Naive thymus-derived CD8-positive, alpha-beta T cell (primary cell): ENCODE data around the gene OR4M1. TPM values are rescaled to one million over a fixed set of nuclear protein-coding genes. Genes with fewer than 3 reads are reported as not detected.
"Not testable (repeated sequence)": the region's sequence is repeated elsewhere in the genome, so short reads cannot be mapped to it uniquely, and the experiment has no call there.

Source experiments
- ATAC-seq, 2 donors: fragments of 150-1000 bp; cut with Tn5 transposase in 1 of 2; sonication (Bioruptor Pico), chemical (Tn5 transposase) in 1 of 2; 1 replicate in 1 of 2; 2 replicates in 1 of 2; pipeline ENCODE4 v1.10.0; 2021; ENCODE audit warnings: mild to moderate bottlenecking in 2 of 2, moderate library complexity in 2 of 2
- POLR2A ChIA-PET: fragments of 350-600 bp; sonication (Branson Sonifier 250); formaldehyde crosslinking; loops from one replicate; lab custom pipeline; 2021; ENCODE audit warnings: antibody characterized with exemption; lab: Charles Lee
- DNase-seq, 10 donors: peaks; one replicate each; pipeline versions ENCODE4 v3.0.0 to v3.0.0-alpha.2; 2020 to 2022
- H3K27ac Mint-ChIP-seq, 10 donors: one replicate each; pipeline ENCODE4 v1.8.0; 2020 to 2022; ENCODE audit warnings: mild to moderate bottlenecking in 10 of 10, mixed read lengths in 10 of 10, moderate library complexity in 4 of 10, inconsistent platforms in 1 of 10
- H3K27me3 Mint-ChIP-seq, 5 donors: one replicate each; pipeline ENCODE4 v1.8.0; 2021 to 2022; ENCODE audit warnings: mixed read lengths in 5 of 5
- H3K36me3 Mint-ChIP-seq, 3 donors: one replicate each; pipeline ENCODE4 v1.8.0; 2020 to 2022; ENCODE audit warnings: mixed read lengths in 3 of 3, mild to moderate bottlenecking in 2 of 3, inconsistent platforms in 1 of 3
- H3K4me1 Mint-ChIP-seq, 4 donors: one replicate each; pipeline ENCODE4 v1.8.0; 2021 to 2022; ENCODE audit warnings: mixed read lengths in 4 of 4
- H3K4me3 Mint-ChIP-seq, 10 donors: one replicate each; pipeline ENCODE4 v1.8.0; 2020 to 2022; ENCODE audit warnings: mild to moderate bottlenecking in 10 of 10, mixed read lengths in 10 of 10, moderate library complexity in 6 of 10, inconsistent platforms in 1 of 10
- H3K9me3 Mint-ChIP-seq, 9 donors: one replicate each; pipeline ENCODE4 v1.8.0; 2020 to 2022; ENCODE audit warnings: mixed read lengths in 9 of 9, mild to moderate bottlenecking in 3 of 9, inconsistent platforms in 1 of 9, moderate library complexity in 1 of 9
- polyA plus RNA-seq, 3 donors: library from polyadenylated mRNA; unstranded; fragments of 300-500 nt; fragmentation: Illumina TruSeq; gene quantifications; one replicate each; pipeline ENCODE4 v1.2.3, GENCODE V29; 2021
- total RNA-seq, 8 experiments: library from RNA in 2 of 8; stranded (reverse) in 2 of 8; gene quantifications; one replicate each; pipeline ENCODE4 v1.2.3 and lab custom pipeline; 2021 to 2026

OR4M1 gene, protein sequence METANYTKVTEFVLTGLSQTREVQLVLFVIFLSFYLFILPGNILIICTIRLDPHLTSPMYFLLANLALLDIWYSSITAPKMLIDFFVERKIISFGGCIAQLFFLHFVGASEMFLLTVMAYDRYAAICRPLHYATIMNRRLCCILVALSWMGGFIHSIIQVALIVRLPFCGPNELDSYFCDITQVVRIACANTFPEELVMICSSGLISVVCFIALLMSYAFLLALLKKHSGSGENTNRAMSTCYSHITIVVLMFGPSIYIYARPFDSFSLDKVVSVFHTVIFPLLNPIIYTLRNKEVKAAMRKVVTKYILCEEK
- total RNA-seq (not detected), polyA plus RNA-seq (not detected), total RNA-seq (lab: John Stamatoyannopoulos, UW) (0 to 0.17 (median 0) reads per million in 6 experiments)

DNA sequence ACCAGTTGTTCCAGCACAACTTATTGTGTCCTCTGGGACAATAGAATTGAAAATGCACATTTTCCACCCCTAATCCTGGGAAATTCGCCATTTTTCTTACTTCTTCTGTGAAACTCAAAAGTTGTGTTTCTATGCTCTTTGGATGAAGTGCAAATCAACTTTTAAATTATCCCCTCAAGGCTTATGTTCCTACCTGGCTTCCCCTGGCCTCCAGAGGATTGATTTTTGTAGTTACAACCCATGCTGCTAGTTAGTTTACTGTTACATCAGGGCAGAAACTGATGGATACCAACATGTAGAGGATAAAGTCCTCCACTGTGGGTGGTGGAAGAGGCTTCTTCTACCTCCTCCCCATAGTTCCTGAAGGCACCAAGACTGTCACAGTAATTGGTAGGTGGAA is at the start of gene OR4M1:
TSS of gene OR4M1 (plus strand) at position 301 of the 400 bp plus-strand sequence. CDS start 6,819 bp downstream, outside the sequence.
- Mint-ChIP-seq H3K9me3 (peaks cover 0 to 27% (median 13%) of the 10 kb centered on the region in 9 donors), H3K27me3 (peaks cover 0 to 28% (median 2%) of the 10 kb centered on the region in 5 donors)
- H3K4me3 Mint-ChIP-seq, H3K27ac Mint-ChIP-seq, ATAC-seq, H3K4me1 Mint-ChIP-seq, DNase-seq, H3K36me3 Mint-ChIP-seq, POLR2A ChIA-PET: not testable (repeated sequence)

DNA sequence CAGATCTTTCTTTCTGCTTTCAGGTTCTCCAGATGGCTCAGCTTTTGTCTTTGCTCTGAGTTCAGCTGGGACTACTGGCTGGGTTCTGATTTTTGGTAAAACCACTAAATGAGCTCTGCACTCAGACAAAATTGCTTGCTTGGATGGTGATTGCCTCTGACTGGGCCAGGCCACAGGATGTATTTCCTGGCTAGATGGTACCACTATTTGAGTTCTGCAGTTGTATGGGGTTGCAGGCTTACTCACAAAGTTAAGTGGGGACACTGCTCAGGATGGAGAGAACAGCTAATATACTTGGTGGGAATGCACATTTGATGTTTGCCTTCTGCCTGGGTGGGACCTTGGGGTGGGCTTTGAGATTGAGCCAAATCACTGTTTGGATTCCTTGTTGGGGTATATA is 43.9 kb upstream of the OR4M1 start:
- Mint-ChIP-seq H3K4me3 (no peak overlapping the region), H3K4me1 (no peaks in the 10 kb centered on the region), H3K27ac (no peak overlapping the region), H3K9me3 (peaks cover 0 to 27% (median 5%) of the 10 kb centered on the region in 9 donors), H3K36me3 (peaks cover 0 to 4% (median 0%) of the 10 kb centered on the region in 3 donors), H3K27me3 (no peaks in the 10 kb centered on the region)
- ATAC-seq, result no peak
- POLR2A ChIA-PET, result no interaction called here
- no peak for DNase-seq

GRCh38 chr14:19729763-19730162 is 43.5 kb upstream of the OR4M1 start:
- no peak overlapping the region for H3K27ac Mint-ChIP-seq

DNA sequence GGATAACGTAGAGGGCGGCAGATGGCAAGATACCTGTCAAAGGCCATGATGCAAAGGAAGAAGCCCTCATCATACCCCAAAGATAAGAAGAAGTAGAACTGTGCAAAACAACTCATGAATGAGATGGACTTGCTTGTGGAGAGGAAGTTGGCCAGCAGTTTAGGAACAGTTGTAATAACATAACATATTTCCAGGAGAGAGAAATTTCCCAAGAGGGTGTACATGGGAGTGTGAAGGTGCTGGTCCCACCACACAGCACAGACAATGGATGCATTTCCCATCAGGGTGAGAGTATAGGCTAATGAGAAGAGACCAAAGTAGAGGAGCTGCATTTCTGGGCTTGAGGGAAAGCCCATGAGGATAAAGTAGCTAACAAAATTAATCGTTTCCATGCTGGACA is 39.4 kb upstream of the OR4M1 start:
- H3K36me3 Mint-ChIP-seq, DNase-seq, POLR2A ChIA-PET, H3K4me1 Mint-ChIP-seq, H3K27ac Mint-ChIP-seq, H3K27me3 Mint-ChIP-seq, H3K4me3 Mint-ChIP-seq: not testable (repeated sequence)
- ATAC-seq, result peak in 1 of 2 donors; percentile 20
- peaks cover 0 to 22% (median 8%) of the 10 kb centered on the region in 9 donors for H3K9me3 Mint-ChIP-seq

More at GRCh38 chr14:19729763-19730162, 43.5 kb upstream of the OR4M1 start:
- no peak for DNase-seq
- ATAC-seq, result no peak
- Mint-ChIP-seq H3K27me3 (no peaks in the 10 kb centered on the region), H3K9me3 (peaks cover 0 to 27% (median 5%) of the 10 kb centered on the region in 9 donors), H3K4me1 (no peaks in the 10 kb centered on the region), H3K36me3 (peaks cover 0 to 4% (median 0%) of the 10 kb centered on the region in 3 donors), H3K4me3 (no peak overlapping the region)
- POLR2A ChIA-PET, result no interaction called here

DNA sequence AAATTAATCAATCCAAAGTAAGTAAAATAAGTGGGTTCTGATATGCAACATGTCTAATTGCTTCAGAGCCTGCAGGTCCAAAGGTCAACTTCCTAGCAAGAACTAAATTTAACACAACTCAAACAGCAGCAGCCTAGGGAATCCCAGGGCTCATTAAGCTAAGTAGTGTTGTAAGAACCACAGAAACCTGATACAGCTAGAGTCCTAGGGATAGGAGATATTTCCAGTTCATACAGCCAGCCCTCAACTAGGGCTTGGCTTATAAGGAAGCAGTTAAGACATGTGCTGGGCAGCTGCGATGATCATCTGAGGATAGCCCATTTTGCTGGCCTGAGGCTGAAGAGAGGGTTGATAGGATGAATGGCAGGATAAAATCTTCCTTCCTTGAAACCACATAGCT is 30.0 kb upstream of the OR4M1 start, which contains the start of gene OR4Q3:
TSS of gene OR4Q3 (plus strand) at position 316 of the 400 bp plus-strand sequence.
- Mint-ChIP-seq H3K27me3 (peaks cover 0 to 33% (median 8%) of the 10 kb centered on the region in 5 donors), H3K4me3 (no peak within 1 kb of the TSS), H3K4me1 (no peaks in the 10 kb centered on the region), H3K9me3 (peaks cover 0 to 20% (median 9%) of the 10 kb centered on the region in 9 donors), H3K27ac (no peak within 1 kb of the TSS), H3K36me3 (peaks cover 0 to 3% (median 0%) of the 10 kb centered on the region in 3 donors)
- DNase-seq (no peak), ATAC-seq (no peak)
- POLR2A ChIA-PET, result no interaction called here

GRCh38 chr14:19752316-19752715 is 21.0 kb upstream of the OR4M1 start:
- POLR2A ChIA-PET, result interaction anchor here (0.7 kb wide), 1 partner anchor 35 kb away, joined by 3 read pairs; no protein-coding TSS in a partner anchor
- DNase-seq, H3K4me1 Mint-ChIP-seq, H3K4me3 Mint-ChIP-seq, ATAC-seq, H3K9me3 Mint-ChIP-seq, H3K27ac Mint-ChIP-seq, H3K36me3 Mint-ChIP-seq: not testable (repeated sequence)
- H3K27me3 Mint-ChIP-seq, result peaks cover 0 to 23% (median 2%) of the 10 kb centered on the region in 5 donors

DNA sequence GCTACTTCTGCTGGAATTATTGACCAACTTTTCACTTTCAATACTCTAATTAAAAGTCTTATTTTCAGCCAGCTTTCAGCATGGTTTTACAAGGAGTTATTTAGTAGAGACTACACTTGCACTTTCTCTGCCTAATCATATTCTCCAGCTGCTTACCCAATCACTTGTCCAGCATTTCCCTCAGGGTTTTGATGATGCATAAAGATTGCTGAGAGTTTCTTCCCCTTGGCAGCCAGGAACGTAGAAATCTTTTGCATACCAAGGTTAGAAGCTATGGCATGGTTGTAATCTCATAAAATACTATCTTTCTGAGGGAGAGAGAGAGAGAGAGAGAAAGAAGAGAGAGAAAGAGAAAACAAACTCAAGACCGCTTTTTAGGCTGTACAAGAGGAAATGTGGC is 19.1 kb upstream of the OR4M1 start:
- ATAC-seq (no peak), DNase-seq (no peak)
- no peak overlapping the region for H3K27ac Mint-ChIP-seq
- H3K4me1 Mint-ChIP-seq, result no peaks in the 10 kb centered on the region
- H3K4me3 Mint-ChIP-seq, result no peak overlapping the region
- H3K27me3 Mint-ChIP-seq, result peaks cover 0 to 22% (median 2%) of the 10 kb centered on the region in 5 donors
- H3K36me3 Mint-ChIP-seq, result no peaks in the 10 kb centered on the region
- peaks cover 0 to 2% (median 0%) of the 10 kb centered on the region in 9 donors for H3K9me3 Mint-ChIP-seq
- POLR2A ChIA-PET, result no interaction called here

- peak in 1 of 2 donors; percentile 27 for ATAC-seq
- H3K36me3 Mint-ChIP-seq, POLR2A ChIA-PET, H3K4me1 Mint-ChIP-seq, H3K27ac Mint-ChIP-seq, DNase-seq, H3K4me3 Mint-ChIP-seq: not testable (repeated sequence)
- Mint-ChIP-seq H3K27me3 (peaks cover 0 to 28% (median 2%) of the 10 kb centered on the region in 5 donors), H3K9me3 (peaks cover 0 to 27% (median 13%) of the 10 kb centered on the region in 9 donors)
These were observed 1.8 kb upstream of the OR4M1 start for GRCh38 chr14:19771491-19771890.

GRCh38 chr14:19771895-19772430 is 1.3 kb upstream of the OR4M1 start:
- ATAC-seq, result no peak

DNA sequence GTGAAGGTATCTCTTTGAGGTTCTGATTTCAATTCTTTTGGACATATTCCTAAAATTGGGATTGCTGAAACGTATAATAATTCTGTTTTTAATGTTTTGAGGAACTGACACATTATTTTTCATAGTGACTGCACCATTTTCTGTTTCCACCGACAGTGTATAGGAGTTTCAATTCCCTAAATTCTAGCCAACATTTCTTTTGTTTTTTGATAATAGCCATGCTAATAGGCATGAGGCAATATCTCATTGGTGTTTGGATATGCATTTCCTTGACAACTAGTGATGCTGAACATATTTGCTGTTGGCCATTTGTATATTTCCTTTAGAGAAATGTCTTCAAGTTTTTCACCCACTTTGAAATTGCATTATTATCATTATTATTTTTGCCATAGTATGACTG is 850 bp upstream of the OR4M1 start:
- H3K27ac Mint-ChIP-seq, H3K4me1 Mint-ChIP-seq, ATAC-seq, POLR2A ChIA-PET, DNase-seq, H3K36me3 Mint-ChIP-seq, H3K4me3 Mint-ChIP-seq: not testable (repeated sequence)
- H3K9me3 Mint-ChIP-seq, result peaks cover 0 to 27% (median 13%) of the 10 kb centered on the region in 9 donors
- peaks cover 0 to 28% (median 2%) of the 10 kb centered on the region in 5 donors for H3K27me3 Mint-ChIP-seq

More at GRCh38 chr14:19771895-19772430, 1.3 kb upstream of the OR4M1 start:
- Mint-ChIP-seq H3K4me1 (no peaks in the 10 kb centered on the region), H3K27me3 (peaks cover 0 to 28% (median 2%) of the 10 kb centered on the region in 5 donors), H3K4me3 (no peak overlapping the region), H3K27ac (no peak overlapping the region), H3K9me3 (peaks cover 0 to 27% (median 13%) of the 10 kb centered on the region in 9 donors), H3K36me3 (peaks cover 0 to 4% (median 0%) of the 10 kb centered on the region in 3 donors)
- DNase-seq, result no peak
- POLR2A ChIA-PET, result no interaction called here

DNA sequence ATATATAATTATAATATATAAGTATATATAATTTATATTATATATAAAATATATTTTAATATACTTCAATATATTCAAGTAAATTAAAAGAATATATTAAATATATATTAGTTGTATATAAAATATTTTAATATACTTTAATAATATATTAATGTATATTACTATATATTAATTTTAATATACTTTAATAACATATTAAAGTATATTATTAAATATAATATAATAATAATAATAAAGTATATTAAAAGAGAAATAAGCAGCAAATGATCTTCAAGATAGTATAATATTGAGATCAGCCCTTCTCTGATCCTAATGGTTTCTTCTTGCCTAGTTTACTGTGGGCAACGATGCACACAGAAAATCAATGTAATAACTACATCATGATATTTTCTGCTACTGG is 2.3 kb downstream of the OR4M1 start:
- H3K36me3 Mint-ChIP-seq, result peaks cover 0 to 4% (median 0%) of the 10 kb centered on the region in 3 donors
- POLR2A ChIA-PET, result no interaction called here
- no peak overlapping the region for H3K27ac Mint-ChIP-seq
- peaks cover 0 to 28% (median 2%) of the 10 kb centered on the region in 5 donors for H3K27me3 Mint-ChIP-seq
- H3K9me3 Mint-ChIP-seq, result peaks cover 0 to 22% (median 13%) of the 10 kb centered on the region in 9 donors
- ATAC-seq (no peak), DNase-seq (no peak)
- H3K4me1 Mint-ChIP-seq, result no peaks in the 10 kb centered on the region
- no peak overlapping the region for H3K4me3 Mint-ChIP-seq

DNA sequence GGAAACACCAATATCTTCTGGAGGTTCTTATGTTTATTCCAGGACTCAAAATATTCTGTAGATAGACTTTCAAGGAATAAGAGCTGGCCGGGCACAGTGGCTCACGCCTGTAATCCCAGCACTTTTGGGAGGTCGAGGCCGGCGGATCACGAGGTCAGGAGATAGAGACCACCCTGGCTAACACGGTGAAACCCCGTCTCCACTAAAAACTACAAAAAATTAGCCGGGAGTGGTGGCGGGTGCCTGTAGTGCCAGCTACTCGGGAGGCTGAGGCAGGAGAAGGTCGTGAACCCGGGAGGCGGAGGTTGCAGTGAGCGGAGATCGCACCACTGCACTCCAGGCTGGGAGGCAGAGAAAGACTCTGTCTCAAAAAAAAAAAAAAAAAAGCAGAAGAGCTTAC is 12.5 kb downstream of the OR4M1 start:
- not testable (repeated sequence) for H3K27ac Mint-ChIP-seq, ATAC-seq, H3K9me3 Mint-ChIP-seq

GRCh38 chr14:19787318-19787717 is 14.0 kb downstream of the OR4M1 start:
- not testable (repeated sequence) for H3K9me3 Mint-ChIP-seq, ATAC-seq, H3K4me1 Mint-ChIP-seq, H3K36me3 Mint-ChIP-seq, H3K4me3 Mint-ChIP-seq, H3K27ac Mint-ChIP-seq, H3K27me3 Mint-ChIP-seq, DNase-seq
- POLR2A ChIA-PET, result interaction anchor here (0.5 kb wide), 1 partner anchor 35 kb away, joined by 3 read pairs; no protein-coding TSS in a partner anchor

More for the DNA sequence above, 12.5 kb downstream of the OR4M1 start:
- H3K4me3 Mint-ChIP-seq, H3K36me3 Mint-ChIP-seq, H3K27me3 Mint-ChIP-seq, POLR2A ChIA-PET, DNase-seq, H3K4me1 Mint-ChIP-seq: not testable (repeated sequence)
